Measurements from ENCODE around the gene EPHA3. TPM values are rescaled to one million over a fixed set of nuclear protein-coding genes. Genes with fewer than 3 reads are reported as not detected.
A peak's percentile ranks its signal among the peaks of the same experiment; 100 is the strongest.
"Not testable (repeated sequence)": the region's sequence is repeated elsewhere in the genome, so short reads cannot be mapped to it uniquely, and the experiment has no call there.

The EPHA3 gene
- total RNA-seq, 1 donor from 2014 or later = 5.5 TPM

DNA sequence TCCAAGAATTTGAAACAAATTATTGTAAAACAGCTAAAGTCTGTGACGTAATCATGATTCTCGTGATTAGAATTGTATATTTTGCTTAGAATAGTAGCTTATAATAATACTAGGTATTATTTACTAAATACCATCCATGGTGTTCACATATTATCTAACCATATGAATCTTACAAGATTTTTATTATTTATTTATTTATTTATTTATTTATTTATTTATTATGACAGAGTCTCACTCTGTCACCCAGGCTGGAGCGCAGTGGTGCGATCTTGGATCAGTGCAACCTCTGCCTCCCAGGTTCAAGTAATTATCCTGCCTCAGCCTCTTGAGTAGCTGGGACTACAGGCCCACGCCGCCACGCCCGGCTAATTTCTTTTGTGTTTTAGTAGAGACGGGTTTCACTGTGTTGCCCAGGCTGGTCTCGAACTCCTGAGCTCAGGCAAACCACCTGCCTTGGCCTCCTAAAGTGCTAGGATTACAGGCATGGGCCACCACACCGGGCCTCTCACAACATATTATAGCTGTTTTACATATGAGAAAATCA lies 173.5 kb downstream of the EPHA3 start:
- no peak for DNase-seq (ENCODE audit: low spot score)

DNA sequence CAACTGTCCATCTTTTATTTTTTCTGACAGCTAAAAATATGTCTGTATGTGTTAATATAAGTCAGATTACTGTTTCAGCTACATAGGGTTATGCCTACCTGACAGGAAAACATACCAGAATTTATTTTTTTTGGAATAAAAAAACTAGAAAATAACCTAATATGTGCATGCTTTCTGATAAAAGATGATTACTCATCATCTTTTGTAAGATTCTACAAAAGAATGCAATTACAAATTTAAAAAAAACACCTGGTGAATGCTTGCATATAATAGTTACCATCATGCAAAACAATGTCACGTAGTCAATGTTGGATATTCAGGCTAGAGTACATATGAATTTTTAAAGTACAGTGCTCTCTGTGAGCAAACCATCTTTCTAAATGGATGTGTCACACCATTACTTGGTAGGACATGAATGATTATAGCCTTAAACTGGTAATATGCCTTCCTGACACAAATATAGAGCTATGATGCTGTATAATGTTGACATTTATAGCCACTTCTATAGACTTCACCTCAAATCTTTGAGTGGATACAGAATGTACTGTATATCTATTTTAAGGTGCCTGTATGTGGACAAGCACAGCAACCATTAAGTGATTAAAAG lies 180.6 kb downstream of the EPHA3 start:
- DNase-seq (ENCODE audit: low spot score) = no peak

DNA sequence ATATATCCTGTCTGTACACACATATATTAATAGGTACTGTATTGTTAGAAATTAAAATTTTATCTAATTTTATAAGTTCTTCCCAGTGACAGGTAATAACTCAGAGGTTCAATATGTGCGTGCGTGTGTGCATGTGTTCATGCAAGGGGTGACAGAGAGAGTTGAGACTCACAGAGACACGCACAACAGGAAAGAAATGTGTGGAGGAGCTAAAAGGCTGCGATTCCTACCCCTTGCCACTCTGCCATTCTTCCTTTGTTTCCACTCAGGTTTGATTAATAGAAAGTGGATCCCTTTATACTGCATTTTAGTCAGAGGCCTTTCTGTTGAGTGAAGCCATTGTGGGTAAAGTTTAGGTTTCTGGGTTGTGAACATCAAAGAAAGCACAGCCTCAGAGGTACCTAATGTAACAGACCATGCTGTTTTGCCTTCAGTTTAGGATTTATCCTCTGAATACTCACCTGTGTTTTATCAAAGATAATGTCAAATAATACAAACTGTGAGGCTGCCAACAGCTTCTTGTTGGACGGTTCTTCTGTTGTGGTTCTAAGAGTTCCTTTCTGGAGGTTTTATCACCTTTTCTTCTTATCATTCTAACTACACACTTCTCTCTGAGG lies 182.3 kb downstream of the EPHA3 start:
- DNase-seq (ENCODE audit: low spot score) = no peak

DNA sequence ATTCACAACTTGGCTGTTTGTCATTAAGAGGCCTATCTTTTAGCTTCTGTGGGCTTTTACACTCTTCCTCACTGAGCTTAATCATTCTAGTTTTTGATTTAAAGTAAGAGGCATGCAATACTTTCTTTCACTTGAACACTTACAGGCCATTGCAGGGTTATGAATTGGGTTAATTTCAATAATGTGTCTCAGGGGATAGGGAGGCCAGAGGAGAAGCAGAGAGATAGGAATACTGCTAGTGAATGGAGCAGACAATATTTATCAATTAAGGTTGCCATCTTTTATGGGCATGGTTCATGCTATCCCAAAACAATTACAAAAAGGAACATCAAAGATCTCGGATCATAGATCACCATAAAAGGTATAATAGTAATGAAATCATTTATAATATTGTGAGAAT lies 189.8 kb downstream of the EPHA3 start:
- DNase-seq (ENCODE audit: low spot score) = no peak

DNA sequence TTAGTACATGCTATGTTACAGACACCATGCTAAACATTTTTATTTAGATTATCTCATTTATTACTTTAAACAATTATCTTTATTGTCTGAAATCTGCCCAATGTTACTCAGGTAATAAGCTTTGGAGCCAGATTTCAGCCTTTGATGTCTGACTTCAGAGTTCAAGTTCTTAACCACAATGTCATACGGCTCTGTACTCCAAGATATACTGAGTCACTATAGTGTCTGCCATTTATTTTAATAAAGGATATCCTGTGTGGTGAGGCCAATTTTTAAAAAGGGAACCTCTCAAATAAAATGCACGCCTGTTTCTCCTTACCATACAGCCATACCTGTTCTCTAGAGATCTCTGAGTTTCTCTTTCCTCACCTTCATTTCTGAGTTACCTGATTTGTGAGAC lies 193.1 kb downstream of the EPHA3 start:
- DNase-seq (ENCODE audit: low spot score) = no peak

DNA sequence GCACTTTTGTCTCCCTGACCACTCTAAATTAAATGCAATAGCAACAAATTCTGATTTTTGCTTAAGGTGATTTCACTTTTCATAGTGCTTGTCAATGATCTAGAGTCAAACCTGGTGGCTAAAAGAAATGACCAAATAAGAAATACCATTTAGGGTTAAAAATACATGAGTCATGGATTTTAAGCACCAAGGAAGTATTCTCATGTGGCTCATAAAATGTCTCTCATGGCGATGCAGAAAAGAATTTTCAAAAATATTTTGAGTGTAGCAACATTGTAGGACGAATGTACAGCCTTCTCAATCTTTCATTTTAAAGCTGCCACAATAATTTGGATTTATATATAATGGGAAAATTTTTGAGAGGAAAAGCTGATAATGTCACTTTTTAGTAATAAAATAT lies 193.6 kb downstream of the EPHA3 start:
- peak; percentile 5 for DNase-seq (ENCODE audit: low spot score)

DNA sequence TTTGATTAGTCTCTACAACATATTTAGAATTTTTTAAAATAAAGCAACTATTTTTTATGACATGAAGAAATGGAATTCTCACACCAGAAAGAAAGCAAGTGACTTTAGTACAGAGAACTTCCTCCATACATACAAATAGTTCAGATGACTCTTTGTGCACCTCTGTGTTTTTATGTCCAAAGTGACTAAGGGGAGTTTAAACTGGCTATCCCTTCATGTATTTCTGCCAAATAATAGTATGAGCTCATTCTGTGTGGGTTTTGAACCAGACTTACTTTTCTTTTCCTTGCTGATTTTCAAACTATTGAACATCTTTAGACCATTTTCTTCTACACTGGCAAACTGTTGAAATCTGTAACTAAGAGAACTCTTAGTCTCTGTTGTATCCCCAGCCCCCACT lies 196.3 kb downstream of the EPHA3 start:
- no peak for DNase-seq (ENCODE audit: low spot score)

DNA sequence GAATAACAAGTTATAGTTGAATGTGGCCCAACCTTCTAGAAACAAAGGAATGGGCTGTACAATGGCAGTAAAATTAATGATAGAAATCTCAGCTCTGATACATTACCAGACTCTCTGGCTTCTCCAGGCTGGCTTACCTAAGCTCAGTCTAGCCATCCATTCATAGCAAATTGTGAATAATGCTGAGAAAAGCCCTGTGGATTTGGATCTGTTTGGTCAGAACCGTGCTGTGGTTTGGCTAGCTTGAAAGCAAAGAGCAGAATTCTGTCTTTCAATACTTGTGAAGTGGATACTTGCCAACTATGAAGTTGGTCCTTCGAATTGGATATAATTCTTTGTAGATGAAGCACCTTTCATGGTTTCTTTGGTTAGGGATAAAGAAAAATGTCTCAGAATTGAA lies 199.1 kb downstream of the EPHA3 start:
- DNase-seq (ENCODE audit: low spot score) = no peak

DNA sequence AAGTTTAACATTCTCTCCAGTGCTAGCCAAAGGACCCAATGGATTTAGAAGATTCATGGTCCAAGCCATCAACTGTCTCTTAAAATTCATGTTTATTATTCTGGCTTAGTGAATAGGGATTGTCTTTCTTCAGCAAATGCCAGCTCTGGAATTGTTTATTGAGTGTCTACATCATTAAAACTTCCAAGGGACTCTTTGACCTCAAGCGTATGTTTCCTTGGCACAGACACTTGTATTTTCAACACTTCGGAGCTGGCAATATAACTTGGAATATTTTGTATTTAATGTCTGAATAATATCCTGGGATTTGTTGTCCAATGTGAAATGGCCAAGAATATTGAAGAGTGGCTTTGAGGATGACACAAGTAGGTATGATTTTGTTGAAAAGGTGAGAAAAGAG lies 204.2 kb downstream of the EPHA3 start:
- DNase-seq (ENCODE audit: low spot score) = no peak

DNA sequence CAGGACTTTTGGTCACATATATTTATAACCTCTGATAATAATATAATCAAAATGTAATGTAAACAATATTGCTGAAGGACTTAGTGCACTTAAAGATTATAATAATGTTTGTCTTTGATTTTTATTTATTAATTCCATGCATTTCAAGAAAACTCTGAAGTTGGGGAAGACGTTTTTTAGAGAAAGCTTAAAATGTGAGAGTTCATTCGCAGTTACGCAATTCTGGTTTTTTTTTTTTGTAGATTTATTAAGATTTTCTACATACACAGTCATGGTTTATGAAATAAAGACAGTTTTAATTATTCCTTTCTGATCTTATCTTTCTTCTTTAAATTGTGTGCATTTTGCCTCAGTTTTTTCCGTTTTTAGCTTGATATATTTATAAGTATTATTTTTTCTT lies 204.7 kb downstream of the EPHA3 start:
- no peak for DNase-seq (ENCODE audit: low spot score)

DNA sequence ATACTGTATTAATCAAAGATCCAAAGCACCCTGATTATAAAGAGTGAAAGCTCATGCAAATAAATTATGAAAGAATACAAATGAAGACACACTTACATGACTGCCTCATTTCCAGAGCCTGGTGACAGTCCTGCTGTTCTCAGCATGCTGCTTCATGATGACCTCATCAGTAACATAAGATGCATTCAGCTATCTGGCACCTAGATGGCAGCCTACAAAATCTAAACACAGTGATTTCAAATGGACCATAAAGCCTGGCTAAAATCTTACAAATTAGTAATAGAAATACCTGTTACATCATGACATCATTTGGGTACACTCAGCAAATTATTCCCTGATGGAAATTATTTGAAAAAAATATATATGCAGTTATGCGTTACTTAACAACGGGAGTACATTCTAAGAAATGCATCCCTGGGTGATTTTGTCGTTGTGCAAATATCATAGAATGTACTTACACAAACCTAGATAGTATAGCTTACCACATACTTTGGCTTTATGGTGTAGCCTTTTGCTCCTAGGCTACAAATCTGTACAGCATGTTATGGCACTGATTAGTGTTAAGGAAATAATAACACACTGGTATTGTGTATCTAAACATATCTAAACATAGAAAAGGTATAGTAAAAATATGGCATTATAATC lies 207.2 kb downstream of the EPHA3 start:
- peak; percentile 36 for DNase-seq (ENCODE audit: low spot score)

DNA sequence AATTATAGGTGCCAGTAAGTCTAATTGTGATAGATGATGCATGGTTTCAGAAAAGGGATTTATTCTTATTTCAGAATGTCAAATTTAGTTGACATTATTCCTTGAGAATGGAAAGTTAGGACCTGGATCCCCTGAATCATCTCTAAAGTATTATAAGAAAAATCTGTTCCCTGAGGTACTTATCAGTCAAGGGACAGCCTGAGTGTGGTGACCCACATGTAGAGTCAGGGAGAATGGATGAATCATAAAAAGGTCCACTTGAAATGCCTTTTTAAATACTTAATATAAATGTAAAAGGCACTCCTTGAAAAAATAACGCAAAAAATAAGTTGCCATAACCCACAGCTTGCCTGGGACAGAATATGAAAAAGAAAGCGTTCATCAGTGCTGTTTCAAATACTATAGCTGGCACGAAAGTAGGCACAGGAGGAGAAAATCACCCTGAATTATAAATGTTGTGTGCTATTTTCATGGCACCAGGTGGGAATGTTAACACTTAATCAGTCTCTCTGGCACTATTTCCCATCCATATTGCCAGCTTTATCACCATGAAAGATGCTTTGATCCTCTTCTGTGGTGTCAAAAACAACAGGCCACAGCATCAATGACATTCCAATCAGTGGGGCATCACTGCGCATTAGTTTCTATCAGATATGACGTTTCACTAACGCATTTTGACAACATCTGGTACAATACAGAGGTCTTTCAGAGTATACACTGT lies 208.5 kb downstream of the EPHA3 start:
- no peak for DNase-seq (ENCODE audit: low spot score)

DNA sequence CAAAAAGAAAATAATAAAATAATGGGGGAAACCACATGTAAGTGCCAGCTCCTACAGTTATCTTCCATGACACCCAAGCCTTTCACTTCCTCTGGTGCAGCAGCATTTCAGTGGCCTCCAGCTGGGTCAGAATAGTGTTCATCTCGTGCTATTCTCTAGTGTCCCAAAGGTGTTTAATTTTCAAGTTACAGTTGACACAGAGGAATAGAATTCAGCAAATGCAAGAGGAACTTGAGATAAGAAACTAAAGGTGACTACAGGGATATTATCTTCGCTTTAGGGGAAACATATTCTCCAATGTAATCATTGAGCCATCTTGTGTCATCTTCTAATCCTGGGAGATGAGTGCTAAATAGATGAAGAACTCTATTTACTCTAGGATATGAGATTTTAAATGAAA lies 212.8 kb downstream of the EPHA3 start:
- no peak for DNase-seq (ENCODE audit: low spot score)

DNA sequence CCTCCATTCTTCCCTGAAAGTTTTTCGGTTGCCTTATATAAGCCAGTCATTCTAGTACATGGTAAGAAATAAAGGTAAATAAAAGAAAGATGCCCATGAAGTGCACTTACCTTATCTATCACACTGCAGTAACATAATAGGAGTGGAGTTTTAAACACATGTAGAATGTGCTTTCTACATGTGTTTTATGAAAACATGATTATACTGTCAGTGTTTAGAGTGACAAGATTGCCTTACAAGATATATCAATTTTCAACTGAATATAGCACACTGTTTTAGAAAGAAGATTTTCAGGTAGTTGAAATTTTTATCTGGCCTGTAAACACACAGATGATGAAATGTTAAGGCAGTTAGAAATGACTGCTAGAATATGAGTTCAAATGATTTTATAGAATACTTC lies 219.6 kb downstream of the EPHA3 start:
- no peak for DNase-seq (ENCODE audit: low spot score)

DNA sequence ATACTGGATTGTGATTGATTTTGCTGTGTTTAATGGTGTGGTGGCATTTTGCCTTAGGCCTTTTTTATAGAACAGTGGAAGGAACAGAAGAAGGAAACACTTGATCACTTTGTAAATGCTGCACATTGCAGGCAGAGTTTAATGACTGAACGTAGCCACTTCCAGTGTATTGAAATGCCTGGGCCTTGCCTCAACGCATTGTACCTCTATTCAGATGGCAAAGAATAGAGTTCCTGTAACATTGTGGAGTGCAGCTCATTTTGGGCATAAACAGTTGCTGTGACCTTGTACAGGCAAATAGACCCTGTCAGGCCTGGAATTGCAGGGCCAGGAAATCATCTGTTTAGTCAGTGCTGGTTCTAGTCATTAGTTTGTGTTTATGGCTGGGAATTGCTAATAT lies 225.0 kb downstream of the EPHA3 start:
- no peak for DNase-seq (ENCODE audit: low spot score)

DNA sequence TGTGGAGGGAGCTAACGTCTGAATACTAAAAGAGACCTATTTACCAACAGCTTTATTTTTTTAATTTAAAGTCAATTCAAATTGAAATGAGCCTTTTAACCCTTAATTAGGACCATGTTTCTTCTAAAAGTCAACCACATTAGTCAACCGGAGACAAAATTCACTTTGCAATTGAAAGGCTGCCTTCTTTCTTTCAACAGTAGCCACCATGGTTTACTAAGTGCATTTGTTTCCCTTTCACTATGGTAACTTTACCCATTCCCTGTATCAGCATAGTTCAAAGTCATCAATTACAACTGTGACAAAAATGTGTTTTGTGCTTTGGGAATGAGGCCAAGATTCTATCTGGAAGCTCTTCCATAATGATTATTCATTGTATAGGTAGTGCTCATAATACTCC lies 225.4 kb downstream of the EPHA3 start:
- no peak for DNase-seq (ENCODE audit: low spot score)

DNA sequence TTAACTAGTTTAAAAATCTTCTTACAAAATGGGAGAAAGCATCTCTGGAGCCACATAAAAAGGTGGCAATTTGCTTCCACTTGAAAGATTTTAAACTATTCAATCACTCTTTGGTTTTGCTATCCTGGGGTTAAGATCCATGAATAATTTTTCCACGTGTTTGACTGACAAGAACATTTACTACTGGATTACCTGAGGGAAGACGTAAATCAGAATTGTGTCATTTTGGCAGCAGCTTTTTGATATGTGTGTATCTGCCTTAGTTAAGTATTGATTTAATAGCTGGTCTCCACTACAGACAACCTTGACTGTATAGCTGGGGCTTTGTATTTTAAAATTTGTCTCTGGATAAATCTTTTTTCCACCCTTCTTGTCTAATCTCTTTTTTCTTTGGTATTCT lies 228.3 kb downstream of the EPHA3 start:
- no peak for DNase-seq (ENCODE audit: low spot score)

DNA sequence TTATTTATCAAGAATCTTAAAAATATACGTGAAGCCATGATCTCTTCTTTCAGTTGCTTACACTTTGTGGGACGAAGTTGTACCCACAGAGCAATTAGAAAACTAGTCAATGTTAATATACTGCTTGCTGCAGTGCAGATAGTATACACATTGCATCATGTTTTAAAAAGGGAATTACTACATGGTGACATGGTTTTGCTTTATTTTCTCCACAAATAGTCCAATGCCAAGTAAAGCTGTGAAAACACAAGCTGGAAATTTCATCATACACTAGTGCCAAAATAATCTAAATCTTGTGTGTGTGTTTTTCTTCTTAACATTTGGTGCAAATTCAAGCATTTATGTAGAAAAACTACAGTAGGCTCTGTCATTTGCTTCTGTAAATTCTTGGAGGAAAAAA lies 233.0 kb downstream of the EPHA3 start:
- peak; percentile 41 for DNase-seq (ENCODE audit: low spot score)

DNA sequence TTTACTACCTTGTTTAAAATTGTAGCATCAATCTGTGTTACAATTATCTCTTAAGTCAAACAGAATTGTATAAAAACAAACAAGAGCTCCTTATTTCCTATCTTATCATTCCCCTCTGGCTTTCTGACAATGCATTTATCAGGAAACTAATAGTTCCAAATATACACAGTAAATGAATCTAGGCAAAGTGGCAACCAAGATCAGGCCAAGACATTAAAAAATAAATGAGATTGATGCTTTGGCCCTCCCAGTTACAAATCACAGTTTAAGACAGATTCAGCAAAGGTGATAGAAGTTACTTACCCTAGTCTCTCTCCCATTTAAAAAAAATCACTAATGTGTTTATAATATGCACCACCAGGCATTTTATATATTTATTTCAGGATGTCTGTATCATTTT lies 236.7 kb downstream of the EPHA3 start:
- DNase-seq (ENCODE audit: low spot score) = no peak

DNA sequence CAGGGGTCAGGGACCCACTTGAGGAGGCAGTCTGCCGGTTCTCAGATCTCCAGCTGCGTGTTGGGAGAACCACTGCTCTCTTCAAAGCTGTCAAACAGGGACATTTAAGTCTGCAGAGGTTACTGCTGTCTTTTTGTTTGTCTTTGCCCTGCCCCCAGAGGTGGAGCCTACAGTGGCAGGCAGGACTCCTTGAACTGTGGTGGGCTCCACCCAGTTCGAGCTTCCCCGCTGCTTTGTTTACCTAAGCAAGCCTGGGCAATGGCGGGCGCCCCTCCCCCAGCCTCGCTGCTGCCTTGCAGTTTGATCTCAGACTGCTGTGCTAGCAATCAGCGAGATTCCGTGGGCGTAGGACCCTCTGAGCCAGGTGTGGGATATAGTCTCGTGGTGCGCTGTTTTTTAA lies 243.5 kb downstream of the EPHA3 start:
- not testable (repeated sequence) for DNase-seq (ENCODE audit: low spot score)

DNA sequence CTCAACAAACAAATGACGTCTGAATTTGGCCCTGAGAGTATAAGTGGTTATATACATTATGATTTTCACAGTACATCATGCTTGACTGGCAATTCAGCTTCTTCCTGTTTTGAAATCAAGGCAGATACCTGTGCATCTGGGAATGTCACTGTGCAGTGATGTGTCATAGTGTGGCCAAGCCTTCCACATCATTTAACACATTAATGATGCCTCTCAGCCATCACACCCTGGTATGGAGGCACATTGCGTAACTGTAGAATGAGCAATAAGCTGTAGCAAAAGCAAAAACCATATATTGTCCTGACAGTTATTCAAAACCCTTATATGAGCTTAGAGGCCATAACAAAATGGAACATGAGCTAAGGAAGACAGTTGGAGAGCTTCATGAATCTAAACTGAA lies 246.0 kb downstream of the EPHA3 start:
- no peak for DNase-seq (ENCODE audit: low spot score)

DNA sequence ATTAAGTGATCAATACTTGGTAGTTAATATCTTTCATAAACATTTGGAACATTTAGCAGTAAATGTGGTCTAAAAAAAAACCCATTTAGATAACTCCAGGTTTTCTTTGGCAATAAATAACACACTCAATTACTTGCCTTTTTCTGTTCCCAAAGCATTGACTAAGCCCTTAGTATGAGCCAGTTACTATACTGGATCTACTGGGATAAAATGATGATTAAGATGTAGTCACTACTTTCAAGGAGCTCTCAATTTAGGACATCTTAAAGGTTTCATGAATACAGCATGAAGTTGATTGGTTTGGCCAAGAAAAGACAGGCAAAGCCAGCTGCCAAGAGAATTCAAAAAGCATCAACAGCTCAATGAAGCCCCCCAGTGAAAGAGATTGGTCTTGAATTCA lies 250.9 kb downstream of the EPHA3 start:
- DNase-seq (ENCODE audit: low spot score) = no peak

DNA sequence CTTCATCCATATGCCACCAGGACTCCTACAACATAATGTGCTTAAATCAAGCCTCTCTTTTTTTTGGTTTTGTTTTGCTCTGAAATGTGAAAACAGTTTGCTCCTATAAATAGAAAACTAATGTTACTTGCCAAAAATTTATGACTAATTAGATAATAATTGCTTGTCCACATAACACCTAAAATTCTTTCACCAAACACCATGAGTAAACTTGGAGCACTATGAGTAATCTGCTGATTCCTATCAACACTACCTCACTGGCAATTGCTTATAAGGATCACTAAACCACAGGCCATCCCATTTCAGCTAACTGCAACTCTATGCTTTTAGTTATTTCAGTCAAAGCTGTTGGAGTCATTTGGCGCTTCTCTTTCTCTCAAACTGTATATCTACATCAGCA lies 252.7 kb downstream of the EPHA3 start:
- DNase-seq (ENCODE audit: low spot score) = no peak

All from umbilical cord (tissue), 2 donors.